ENCODE results near the gene SCN9A. TPM values are rescaled to one million over a fixed set of nuclear protein-coding genes. Genes with fewer than 3 reads are reported as not detected.

SCN9A gene
- total RNA-seq, 2 experiments from 2014 or later, result 0.15 TPM

- Mint-ChIP-seq H3K36me3 (ENCODE audit: low read depth) (no peaks in the 10 kb centered on the region), H3K9me3 (no peaks in the 10 kb centered on the region), H3K4me1 (no peaks in the 10 kb centered on the region), H3K27me3 (peaks cover 2% of the 10 kb centered on the region), H3K27ac (no peak overlapping the region), H3K4me3 (no peak overlapping the region)
- no peak for DNase-seq
- CTCF ChIA-PET, result no interaction called here
- POLR2A ChIA-PET, result no interaction called here
Measured at GRCh38 chr2:166157578-166157977, 218.2 kb downstream of the SCN9A start.

GRCh38 chr2:166156985-166157490 lies 218.7 kb downstream of the SCN9A start:
- POLR2A ChIA-PET, result no interaction called here
- H3K9me3 Mint-ChIP-seq, result no peaks in the 10 kb centered on the region
- H3K4me3 Mint-ChIP-seq, result no peak overlapping the region
- H3K27ac Mint-ChIP-seq, result no peak overlapping the region
- no peaks in the 10 kb centered on the region for H3K36me3 Mint-ChIP-seq (ENCODE audit: low read depth)
- DNase-seq, result no peak
- CTCF ChIA-PET, result no interaction called here
- peaks cover 2% of the 10 kb centered on the region for H3K27me3 Mint-ChIP-seq
- H3K4me1 Mint-ChIP-seq, result no peaks in the 10 kb centered on the region

- CTCF ChIA-PET, result no interaction called here
- H3K4me3 Mint-ChIP-seq, result no peak overlapping the region
Measured at GRCh38 chr2:166155589-166155988, 220.2 kb downstream of the SCN9A start.

GRCh38 chr2:166154685-166155338 lies 220.9 kb downstream of the SCN9A start:
- DNase-seq, result no peak
- H3K9me3 Mint-ChIP-seq, result no peaks in the 10 kb centered on the region
- H3K27me3 Mint-ChIP-seq, result peaks cover 2% of the 10 kb centered on the region
- H3K27ac Mint-ChIP-seq, result no peak overlapping the region
- no peaks in the 10 kb centered on the region for H3K36me3 Mint-ChIP-seq (ENCODE audit: low read depth)
- POLR2A ChIA-PET, result no interaction called here
- no peaks in the 10 kb centered on the region for H3K4me1 Mint-ChIP-seq
- no peak overlapping the region for H3K4me3 Mint-ChIP-seq
- CTCF ChIA-PET, result no interaction called here

More at GRCh38 chr2:166155589-166155988, 220.2 kb downstream of the SCN9A start:
- POLR2A ChIA-PET, result no interaction called here
- DNase-seq, result no peak
- Mint-ChIP-seq H3K27ac (no peak overlapping the region), H3K27me3 (peaks cover 2% of the 10 kb centered on the region), H3K36me3 (ENCODE audit: low read depth) (no peaks in the 10 kb centered on the region), H3K4me1 (no peaks in the 10 kb centered on the region), H3K9me3 (no peaks in the 10 kb centered on the region)

- Mint-ChIP-seq H3K27ac (no peak overlapping the region), H3K4me1 (no peaks in the 10 kb centered on the region), H3K9me3 (no peaks in the 10 kb centered on the region), H3K36me3 (ENCODE audit: low read depth) (no peaks in the 10 kb centered on the region), H3K27me3 (peaks cover 2% of the 10 kb centered on the region), H3K4me3 (no peak overlapping the region)
- ChIA-PET POLR2A (no interaction called here), CTCF (no interaction called here)
- DNase-seq, result no peak
Measured at GRCh38 chr2:166152064-166152463, 223.7 kb downstream of the SCN9A start.

GRCh38 chr2:166148500-166149400 lies 227.0 kb downstream of the SCN9A start:
- H3K36me3 Mint-ChIP-seq (ENCODE audit: low read depth), result no peaks in the 10 kb centered on the region
- no peak overlapping the region for H3K4me3 Mint-ChIP-seq
- H3K27ac Mint-ChIP-seq, result no peak overlapping the region
- no peaks in the 10 kb centered on the region for H3K27me3 Mint-ChIP-seq
- DNase-seq, result no peak
- ChIA-PET POLR2A (no interaction called here), CTCF (no interaction called here)
- H3K9me3 Mint-ChIP-seq, result no peaks in the 10 kb centered on the region
- H3K4me1 Mint-ChIP-seq, result no peaks in the 10 kb centered on the region

GRCh38 chr2:166147883-166148282 lies 227.9 kb downstream of the SCN9A start:
- Mint-ChIP-seq H3K27me3 (no peaks in the 10 kb centered on the region), H3K4me1 (no peaks in the 10 kb centered on the region), H3K9me3 (no peaks in the 10 kb centered on the region), H3K27ac (no peak overlapping the region), H3K4me3 (no peak overlapping the region), H3K36me3 (ENCODE audit: low read depth) (no peaks in the 10 kb centered on the region)
- ChIA-PET POLR2A (no interaction called here), CTCF (no interaction called here)
- DNase-seq, result no peak

Other genes starting within 250 kb of the SCN9A start
- gene SCN1A, start 247.9 kb downstream of the SCN9A start, total RNA-seq, result not detected
- not detected for gene SCN7A, start 118.3 kb upstream of the SCN9A start, total RNA-seq